GM23338 (cell line): Measurements from ENCODE around the gene ALPP. TPM values are rescaled to one million over a fixed set of nuclear protein-coding genes. Genes with fewer than 3 reads are reported as not detected.
A peak's percentile ranks its signal among the peaks of the same experiment; 100 is the strongest.
"Not testable (repeated sequence)": the region's sequence is repeated elsewhere in the genome, so short reads cannot be mapped to it uniquely, and the experiment has no call there.

Experiments
- ATAC-seq: fragments of 200-7000 bp; cut with Tn5 transposase; 3 replicates; pipeline ENCODE4 v1.9.1; 2020
- DNase-seq: peaks from one replicate; pipeline ENCODE4 v3.0.0-alpha.2; 2015; ENCODE audit warnings: low spot score
- H2AFZ ChIP-seq: fragments of 200-600 bp; sonication (generic); 2 replicates; pipeline ENCODE4 v1.8.0; 2016; ENCODE audit warnings: antibody characterized with exemption, mild to moderate bottlenecking, moderate library complexity
- H3F3A ChIP-seq: fragments of 200-600 bp; sonication (generic); replicated peaks from 2 replicates; pipeline ENCODE4 v1.8.0; 2017; ENCODE audit warnings: antibody characterized with exemption, mixed run types, low read depth
- H3K27ac ChIP-seq: fragments of 200-600 bp; sonication (generic); 2 replicates; pipeline ENCODE4 v1.6.1; 2016; ENCODE audit warnings: low read depth
- H3K27me3 ChIP-seq: fragments of 200-600 bp; sonication (generic); 2 replicates; pipeline ENCODE4 v1.8.0; 2016; ENCODE audit warnings: mild to moderate bottlenecking, mixed run types, moderate library complexity; ENCODE audit not compliant: insufficient read depth
- H3K36me3 ChIP-seq: fragments of 200-600 bp; sonication (generic); 2 replicates; pipeline ENCODE4 v1.8.0; 2016; ENCODE audit warnings: mild to moderate bottlenecking; ENCODE audit not compliant: insufficient read depth
- H3K4me1 ChIP-seq: fragments of 200-600 bp; sonication (generic); 2 replicates; pipeline ENCODE4 v1.8.0; 2016; ENCODE audit warnings: mild to moderate bottlenecking, moderate library complexity; ENCODE audit not compliant: insufficient read depth
- H3K4me2 ChIP-seq: fragments of 200-600 bp; sonication (generic); 2 replicates; pipeline ENCODE4 v1.7.1; 2017; ENCODE audit warnings: mixed run types
- H3K4me3 ChIP-seq: fragments of 200-600 bp; sonication (generic); 2 replicates; pipeline ENCODE4 v1.6.1; 2016; ENCODE audit warnings: mixed run types
- H3K79me2 ChIP-seq: fragments of 200-600 bp; sonication (generic); replicated peaks from 2 replicates; pipeline ENCODE4 v1.8.0; 2017; ENCODE audit warnings: mild to moderate bottlenecking; ENCODE audit not compliant: insufficient read depth
- H3K9me2 ChIP-seq: fragments of 200-600 bp; sonication (generic); 2 replicates; pipeline ENCODE4 v1.8.0; 2017; ENCODE audit not compliant: insufficient read depth
- H4K20me1 ChIP-seq: fragments of 200-600 bp; sonication (generic); replicated peaks from 2 replicates; pipeline ENCODE4 v1.8.0; 2017; ENCODE audit warnings: mild to moderate bottlenecking; ENCODE audit not compliant: insufficient read depth
- H3K27ac Mint-ChIP-seq: 2 replicates; pipeline ENCODE4 v1.8.0; 2020; ENCODE audit warnings: inconsistent platforms, mild to moderate bottlenecking, moderate library complexity, mixed read lengths
- H3K27me3 Mint-ChIP-seq: 3 replicates; pipeline ENCODE4 v1.8.0; 2022; ENCODE audit warnings: low read depth, mild to moderate bottlenecking, moderate library complexity, mixed read lengths, inconsistent platforms; ENCODE audit not compliant: insufficient read depth, poor library complexity
- H3K36me3 Mint-ChIP-seq: 3 replicates; pipeline ENCODE4 v1.8.0; 2021; ENCODE audit warnings: low read depth, mild to moderate bottlenecking, inconsistent platforms, moderate library complexity, mixed read lengths
- H3K4me1 Mint-ChIP-seq: 3 replicates; pipeline ENCODE4 v1.8.0; 2020; ENCODE audit warnings: mild to moderate bottlenecking, inconsistent platforms, mixed read lengths
- H3K4me3 Mint-ChIP-seq: 3 replicates; pipeline ENCODE4 v1.8.0; 2021; ENCODE audit warnings: moderate library complexity, mild to moderate bottlenecking, inconsistent platforms, mixed read lengths
- H3K9me3 Mint-ChIP-seq: 3 replicates; pipeline ENCODE4 v1.8.0; 2020; ENCODE audit warnings: moderate library complexity, mild to moderate bottlenecking, inconsistent platforms, mixed read lengths
- CREB1 ChIP-seq: fragments of 250-450 bp; sonication (Bioruptor Pico); IDR thresholded peaks from 2 replicates; pipeline ENCODE4 v1.5.0; 2020; ENCODE audit warnings: low read depth, mild to moderate bottlenecking, moderate library complexity
- JUNB ChIP-seq: IDR thresholded peaks from one replicate; pipeline ENCODE4 v1.6.1; 2016; ENCODE audit warnings: antibody characterized with exemption; ENCODE audit not compliant: unreplicated experiment
- NANOG ChIP-seq: IDR thresholded peaks from 2 replicates; pipeline ENCODE4 v1.6.1; 2016; ENCODE audit warnings: antibody characterized with exemption, borderline replicate concordance
- POLR2AphosphoS5 ChIP-seq: IDR thresholded peaks from 2 replicates; pipeline ENCODE4 v1.6.1; 2016; ENCODE audit warnings: antibody characterized with exemption, low read depth
- STAT1 ChIP-seq: IDR thresholded peaks from one replicate; pipeline ENCODE4 v1.6.1; 2016; ENCODE audit warnings: antibody characterized with exemption; ENCODE audit not compliant: unreplicated experiment
- ZNF114 ChIP-seq: fragments of 250-450 bp; sonication (Bioruptor Pico); IDR thresholded peaks from 2 replicates; pipeline ENCODE4 v1.5.0; 2020; ENCODE audit warnings: mild to moderate bottlenecking, moderate library complexity
- polyA plus RNA-seq: library from polyadenylated mRNA; unstranded; fragments of >200 nt; fragmentation: Nextera tagmentation; extraction: Ambion mirVana; gene quantifications from 2 replicates; pipeline ENCODE4 v1.2.1, GENCODE V29; 2016
- small RNA-seq: library from RNA; depleted of rRNA; stranded (forward); fragments of <200 nt; gene quantifications from one replicate; pipeline ENCODE3, GENCODE V24; 2014; ENCODE audit warnings: low replicate concordance
- total RNA-seq: library from RNA; depleted of rRNA; stranded (reverse); fragments of >200 nt; shearing (Covaris generic); gene quantifications from 2 replicates; pipeline ENCODE4 v1.2.3, GENCODE V29; 2014; rRNA removed
- TF ChIP-seq, protein P1 (sequence below): IDR thresholded peaks from 2 replicates; pipeline ENCODE4 v1.6.1; 2016; ENCODE audit warnings: antibody characterized with exemption

Gene ALPP
- total and polyA plus RNA-seq, 2 experiments from 2014 or later = 0.28 TPM; not detected in 1

- peak overlapping the region; percentile 49 for H3K4me3 Mint-ChIP-seq
- peaks cover 42% of the 10 kb centered on the region for H3K27me3 ChIP-seq
- peak; percentile 47 for DNase-seq
- H3K4me1 ChIP-seq = peaks cover 45% of the 10 kb centered on the region
- not testable (repeated sequence) for H3K9me2 ChIP-seq, ATAC-seq, H4K20me1 ChIP-seq, H2AFZ ChIP-seq, H3K36me3 ChIP-seq
- H3K27ac ChIP-seq = peak overlapping the region; percentile 99
- H3K4me3 ChIP-seq = peak overlapping the region; percentile 38
- H3K36me3 Mint-ChIP-seq = peaks cover 24% of the 10 kb centered on the region
- H3K27me3 Mint-ChIP-seq = peaks cover 51% of the 10 kb centered on the region
- peaks cover 16% of the 10 kb centered on the region for H3K9me3 Mint-ChIP-seq
- H3F3A ChIP-seq = peaks cover 22% of the 10 kb centered on the region
- peaks cover 15% of the 10 kb centered on the region; the same call in 1 of the 2 replicates for H3K79me2 ChIP-seq
- TF ChIP-seq POLR2AphosphoS5 (peak; percentile 4), CREB1 (CRISPR knock-in tag) (0 out of 2 replicates have a peak, but pooled peaks have one; percentile 24)
- H3K4me2 ChIP-seq = peak overlapping the region; percentile 96
- peak overlapping the region; percentile 94 for H3K27ac Mint-ChIP-seq
- H3K4me1 Mint-ChIP-seq = peaks cover 46% of the 10 kb centered on the region
Measured at GRCh38 chr2:232422996-232423395, 44.4 kb downstream of the ALPP start.

- Histone ChIP-seq H3F3A (peaks cover 22% of the 10 kb centered on the region), H3K4me1 (peaks cover 45% of the 10 kb centered on the region), H3K79me2 (peaks cover 10% of the 10 kb centered on the region; the same call in 1 of the 2 replicates), H3K27me3 (peaks cover 38% of the 10 kb centered on the region), H3K4me2 (peak overlapping the region; percentile 65; the same call in 1 of the 2 replicates), H3K27ac (peak overlapping the region; percentile 99)
- not testable (repeated sequence) for ATAC-seq, H3K36me3 ChIP-seq, H3K9me2 ChIP-seq, H3K4me3 ChIP-seq, H2AFZ ChIP-seq, H4K20me1 ChIP-seq
- peaks cover 20% of the 10 kb centered on the region for H3K36me3 Mint-ChIP-seq
- peaks cover 42% of the 10 kb centered on the region for H3K4me1 Mint-ChIP-seq
- TF ChIP-seq CREB1 (CRISPR knock-in tag) (0 out of 2 replicates have a peak, but pooled peaks have one; percentile 47), NANOG (peak; percentile 81)
- TF ChIP-seq, protein P1, sequence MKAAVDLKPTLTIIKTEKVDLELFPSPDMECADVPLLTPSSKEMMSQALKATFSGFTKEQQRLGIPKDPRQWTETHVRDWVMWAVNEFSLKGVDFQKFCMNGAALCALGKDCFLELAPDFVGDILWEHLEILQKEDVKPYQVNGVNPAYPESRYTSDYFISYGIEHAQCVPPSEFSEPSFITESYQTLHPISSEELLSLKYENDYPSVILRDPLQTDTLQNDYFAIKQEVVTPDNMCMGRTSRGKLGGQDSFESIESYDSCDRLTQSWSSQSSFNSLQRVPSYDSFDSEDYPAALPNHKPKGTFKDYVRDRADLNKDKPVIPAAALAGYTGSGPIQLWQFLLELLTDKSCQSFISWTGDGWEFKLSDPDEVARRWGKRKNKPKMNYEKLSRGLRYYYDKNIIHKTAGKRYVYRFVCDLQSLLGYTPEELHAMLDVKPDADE = 0 out of 2 replicates have a peak, but pooled peaks have one; percentile 11
- H3K27me3 Mint-ChIP-seq = peaks cover 47% of the 10 kb centered on the region
- DNase-seq = peak; percentile 75
- peak overlapping the region; percentile 94 for H3K27ac Mint-ChIP-seq
- peak overlapping the region; percentile 49 for H3K4me3 Mint-ChIP-seq
- H3K9me3 Mint-ChIP-seq = peaks cover 16% of the 10 kb centered on the region
Measured at GRCh38 chr2:232423407-232423806, 44.9 kb downstream of the ALPP start.

GRCh38 chr2:232431705-232432590, 53.4 kb downstream of the ALPP start:
- H4K20me1 ChIP-seq = no peaks in the 10 kb centered on the region
- H3K36me3 ChIP-seq = no peaks in the 10 kb centered on the region
- H3K27me3 ChIP-seq = no peaks in the 10 kb centered on the region
- H2AFZ ChIP-seq = no peak overlapping the region; the same call in 1 of the 2 replicates
- H3K9me2 ChIP-seq = no peaks in the 10 kb centered on the region
- no peaks in the 10 kb centered on the region for H3K79me2 ChIP-seq
- ATAC-seq (no peak; the same call in 2 of the 3 replicates), DNase-seq (no peak)
- no peaks in the 10 kb centered on the region for H3K4me1 ChIP-seq
- H3K27ac ChIP-seq = no peak overlapping the region
- TF ChIP-seq ZNF114 (CRISPR knock-in tag) (no peak), NANOG (no peak), STAT1 (no peak), JUNB (no peak)
- no peaks in the 10 kb centered on the region for H3K36me3 Mint-ChIP-seq
- peaks cover 15% of the 10 kb centered on the region for H3K27me3 Mint-ChIP-seq
- no peak overlapping the region for H3K4me3 Mint-ChIP-seq
- no peaks in the 10 kb centered on the region for H3F3A ChIP-seq
- H3K4me1 Mint-ChIP-seq = peaks cover 3% of the 10 kb centered on the region; the same call in 1 of the 3 replicates
- H3K27ac Mint-ChIP-seq = no peak overlapping the region
- no peak overlapping the region for H3K4me2 ChIP-seq
- no peaks in the 10 kb centered on the region for H3K9me3 Mint-ChIP-seq
- H3K4me3 ChIP-seq = no peak overlapping the region

Small RNA genes within 50 kb of the gene (small RNA-seq; reads per million reads assigned to genes)
- gene AC068134.3 (not detected), gene AC068134.4 (not detected)

Other genes starting within 250 kb of the ALPP start
- gene ALPG, start 28.1 kb downstream of the ALPP start, total RNA-seq = 2.5 and 3.8 TPM in 2 replicates
- gene ALPG, start 28.1 kb downstream of the ALPP start, polyA plus RNA-seq = 0.89 and 1.4 TPM in 2 replicates
- not detected in 2 replicates for gene ALPI, start 77.4 kb downstream of the ALPP start, total RNA-seq
- not detected in 2 replicates for gene ALPI, start 77.4 kb downstream of the ALPP start, polyA plus RNA-seq
- gene ECEL1, start 109.1 kb downstream of the ALPP start, total RNA-seq = 17.5 and 18.0 TPM in 2 replicates
- gene ECEL1, start 109.1 kb downstream of the ALPP start, polyA plus RNA-seq = 6.7 and 9.3 TPM in 2 replicates
- gene PRSS56, start 141.6 kb downstream of the ALPP start, total RNA-seq = 0.31 TPM in 1 of 2 replicates, not detected in the other
- gene PRSS56, start 141.6 kb downstream of the ALPP start, polyA plus RNA-seq = 0.27 TPM in 1 of 2 replicates, not detected in the other
- 0.10 TPM in 1 of 2 replicates, not detected in the other for gene CHRND, start 147.4 kb downstream of the ALPP start, total RNA-seq
- 0.11 TPM in 1 of 2 replicates, not detected in the other for gene CHRND, start 147.4 kb downstream of the ALPP start, polyA plus RNA-seq
- gene CHRNG, start 160.9 kb downstream of the ALPP start, total RNA-seq = not detected in 2 replicates
- not detected in 2 replicates for gene CHRNG, start 160.9 kb downstream of the ALPP start, polyA plus RNA-seq
- 6.1 and 7.6 TPM in 2 replicates for gene TIGD1, start 171.8 kb downstream of the ALPP start, total RNA-seq
- gene TIGD1, start 171.8 kb downstream of the ALPP start, polyA plus RNA-seq = 6.6 and 9.3 TPM in 2 replicates
- 59.2 and 68.1 TPM in 2 replicates for gene EIF4E2, start 171.9 kb downstream of the ALPP start, total RNA-seq
- 148 and 152 TPM in 2 replicates for gene EIF4E2, start 171.9 kb downstream of the ALPP start, polyA plus RNA-seq